ENCODE data around the gene DTL. TPM values are rescaled to one million over a fixed set of nuclear protein-coding genes. Genes with fewer than 3 reads are reported as not detected.

DTL gene
- total and polyA plus RNA-seq, 2 of the 13 experiments (the other 11 are each of a cell fraction or from before 2014, with no cell fraction given) = 10.4 to 32.8 TPM

DNA sequence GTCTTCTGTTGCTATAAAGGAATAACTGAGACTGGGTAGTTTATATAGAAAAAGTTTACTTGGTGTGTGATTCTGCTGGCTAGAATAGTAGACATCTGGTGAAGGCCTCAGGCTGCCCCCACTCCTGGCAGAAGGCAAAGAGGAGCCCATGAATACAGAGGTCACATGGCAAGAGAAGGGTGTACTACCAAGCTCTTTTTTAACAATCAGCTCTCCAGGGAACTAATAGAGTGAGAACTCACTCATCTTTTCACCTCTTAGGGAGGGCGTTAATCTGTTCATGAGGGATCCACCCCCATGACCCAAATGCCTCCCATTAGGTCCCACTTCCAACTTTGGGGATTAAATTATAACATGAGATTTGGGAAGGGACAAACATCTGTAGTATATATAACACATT, 9.3 kb downstream of the DTL start:
- DNase-seq (ENCODE audit: low spot score) (no peak), FAIRE-seq (no peak), ATAC-seq (no peak)
- no TSS peak for BruUV-seq (replicated peaks)
- POLR2A ChIA-PET = no interaction called here
- Histone ChIP-seq H4K20me1 (ENCODE audit: insufficient read depth, low read length) (no peaks in the 10 kb centered on the region; the same call in 1 of the 2 replicates), H3K27ac (ENCODE audit: extremely low read length, insufficient read depth, low read length) (no peak overlapping the region), H3K36me3 (replicated peaks in 1 of 2; ENCODE audit: control insufficient read depth in 1 of 2, insufficient read depth in 2 of 2, low read length in 2 of 2) (peaks cover 4 to 42% of the 10 kb centered on the region in 2 experiments; a peak in 4 of 5 replicates), H3K9me3 (ENCODE audit: low read length) (no peaks in the 10 kb centered on the region), H3K4me2 (ENCODE audit: low read depth, low read length) (no peak overlapping the region), H3K4me1 (ENCODE audit: insufficient read depth, low read length) (peaks cover 16% of the 10 kb centered on the region), H3K4me3 (replicated peaks in 1 of 3; ENCODE audit: insufficient read depth in 1 of 3, low read depth in 2 of 3, low read length in 3 of 3) (no peak overlapping the region), H3K9ac (ENCODE audit: insufficient read depth, low read depth, low read length) (no peak overlapping the region), H2AFZ (ENCODE audit: low read length) (no peak overlapping the region), H3K79me2 (ENCODE audit: insufficient read depth, low read length) (peaks cover 31% of the 10 kb centered on the region), H3K27me3 (ENCODE audit: control insufficient read depth in 1 of 2, insufficient read depth in 2 of 2, low read length in 2 of 2) (no peaks in the 10 kb centered on the region)
- in situ Hi-C loops (cut with HindIII; ENCODE audit: extremely low pct_ligation_motif_present, low pct_unique_long_range_greater_than_20kb) (no loop called here), intact Hi-C loops (cut with micrococcal nuclease; ENCODE audit: unreplicated experiment) (no loop called here)
- CTCF ChIA-PET (ENCODE audit: low intra/inter-chr PET ratio, low total read pairs) = no interaction called here
- TF ChIP-seq TBX2 (CRISPR knock-in tag; IDR thresholded peaks at IDR 0.05; ENCODE audit: borderline replicate concordance) (no peak), ZMYM4 (CRISPR knock-in tag; IDR thresholded peaks at IDR 0.05) (no peak), TMF1 (CRISPR knock-in tag; IDR thresholded peaks at IDR 0.05; ENCODE audit: low read depth) (no peak), TSC22D2 (CRISPR knock-in tag; IDR thresholded peaks at IDR 0.05; ENCODE audit: borderline replicate concordance) (no peak), ZNF713 (CRISPR knock-in tag; IDR thresholded peaks at IDR 0.05) (no peak), TRIM24 (CRISPR knock-in tag; IDR thresholded peaks at IDR 0.05) (no peak), ZNF296 (CRISPR knock-in tag; conservative IDR thresholded peaks at IDR 0.05) (no peak)
- 100% methylated on average over 1 of the region's 1 CpG for WGBS (ENCODE audit: low lambda C conversion rate)

GRCh38 chr1:212045981-212046380, 10.4 kb downstream of the DTL start:
- H3K9me3 ChIP-seq (ENCODE audit: low read length) = no peaks in the 10 kb centered on the region
- no peak for DNase-seq (ENCODE audit: low spot score)
- no peak for FAIRE-seq
- ChIA-PET CTCF (ENCODE audit: low intra/inter-chr PET ratio, low total read pairs) (no interaction called here), POLR2A (no interaction called here)
- no peak overlapping the region for H3K27ac ChIP-seq (ENCODE audit: extremely low read length, insufficient read depth, low read length)
- peaks cover 21% of the 10 kb centered on the region for H3K79me2 ChIP-seq (ENCODE audit: insufficient read depth, low read length)
- in situ Hi-C loops (cut with HindIII; ENCODE audit: extremely low pct_ligation_motif_present, low pct_unique_long_range_greater_than_20kb) = no loop called here
- intact Hi-C loops (cut with micrococcal nuclease; ENCODE audit: unreplicated experiment) = no loop called here
- no peak overlapping the region for H2AFZ ChIP-seq (ENCODE audit: low read length)
- H3K9ac ChIP-seq (ENCODE audit: insufficient read depth, low read depth, low read length) = no peak overlapping the region
- H3K4me1 ChIP-seq (ENCODE audit: insufficient read depth, low read length) = peaks cover 7% of the 10 kb centered on the region
- TF ChIP-seq TRIM22 (IDR thresholded peaks at IDR 0.05) = no peak
- TF ChIP-seq ZSCAN30 (CRISPR knock-in tag; IDR thresholded peaks at IDR 0.05) = no peak
- no peak for TF ChIP-seq RELA (CRISPR knock-in tag; IDR thresholded peaks at IDR 0.05)
- TF ChIP-seq, protein P1, sequence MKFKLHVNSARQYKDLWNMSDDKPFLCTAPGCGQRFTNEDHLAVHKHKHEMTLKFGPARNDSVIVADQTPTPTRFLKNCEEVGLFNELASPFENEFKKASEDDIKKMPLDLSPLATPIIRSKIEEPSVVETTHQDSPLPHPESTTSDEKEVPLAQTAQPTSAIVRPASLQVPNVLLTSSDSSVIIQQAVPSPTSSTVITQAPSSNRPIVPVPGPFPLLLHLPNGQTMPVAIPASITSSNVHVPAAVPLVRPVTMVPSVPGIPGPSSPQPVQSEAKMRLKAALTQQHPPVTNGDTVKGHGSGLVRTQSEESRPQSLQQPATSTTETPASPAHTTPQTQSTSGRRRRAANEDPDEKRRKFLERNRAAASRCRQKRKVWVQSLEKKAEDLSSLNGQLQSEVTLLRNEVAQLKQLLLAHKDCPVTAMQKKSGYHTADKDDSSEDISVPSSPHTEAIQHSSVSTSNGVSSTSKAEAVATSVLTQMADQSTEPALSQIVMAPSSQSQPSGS (CRISPR knock-in tag; IDR thresholded peaks at IDR 0.05) = no peak
- TF ChIP-seq ZNF496 (CRISPR knock-in tag; IDR thresholded peaks at IDR 0.05; ENCODE audit: insufficient replicate concordance) = no peak
- TF ChIP-seq ZNF549 (CRISPR knock-in tag; IDR thresholded peaks at IDR 0.05) = no peak
- WGBS (ENCODE audit: low lambda C conversion rate) = 97% methylated on average over 2 of the region's 2 CpGs
- ATAC-seq = no peak
- no peak overlapping the region for H3K4me3 ChIP-seq (replicated peaks in 1 of 3; ENCODE audit: insufficient read depth in 1 of 3, low read depth in 2 of 3, low read length in 3 of 3)
- no peak overlapping the region for H3K4me2 ChIP-seq (ENCODE audit: low read depth, low read length)
- peaks cover 5 to 50% of the 10 kb centered on the region in 2 experiments for H3K36me3 ChIP-seq (replicated peaks in 1 of 2; ENCODE audit: control insufficient read depth in 1 of 2, insufficient read depth in 2 of 2, low read length in 2 of 2)
- BruUV-seq (replicated peaks) = no TSS peak
- H4K20me1 ChIP-seq (ENCODE audit: insufficient read depth, low read length) = no peaks in the 10 kb centered on the region; the same call in 1 of the 2 replicates
- no peaks in the 10 kb centered on the region for H3K27me3 ChIP-seq (ENCODE audit: control insufficient read depth in 1 of 2, insufficient read depth in 2 of 2, low read length in 2 of 2)

All from HepG2 (cell line).